HG02759 (cell line): ENCODE data around the gene TNFSF9.
A peak's percentile ranks its signal among the peaks of the same experiment; 100 is the strongest.
"Not testable (repeated sequence)": the region's sequence is repeated elsewhere in the genome, so short reads cannot be mapped to it uniquely, and the experiment has no call there.

Experiments
- ATAC-seq: cut with Tn5 transposase; IDR thresholded peaks from one replicate; pipeline ENCODE4 v1.9.1; 2021; ENCODE audit warnings: mild to moderate bottlenecking, moderate library complexity; ENCODE audit not compliant: unreplicated experiment

TNFSF9 gene

GRCh38 chr19:6571167-6571566 is 40.3 kb downstream of the TNFSF9 start:
- no peak for ATAC-seq

GRCh38 chr19:6572217-6572616 is 41.4 kb downstream of the TNFSF9 start:
- no peak for ATAC-seq

- ATAC-seq: no peak
These were observed 42.5 kb downstream of the TNFSF9 start for GRCh38 chr19:6573350-6573749.

- ATAC-seq: no peak
These were observed 46.1 kb downstream of the TNFSF9 start for GRCh38 chr19:6576869-6577475.

- peak; percentile 72 for ATAC-seq
These were observed 46.8 kb downstream of the TNFSF9 start for GRCh38 chr19:6577476-6578125.

GRCh38 chr19:6579450-6580178 is 48.8 kb downstream of the TNFSF9 start:
- ATAC-seq: no peak

- no peak for ATAC-seq
These were observed 49.5 kb downstream of the TNFSF9 start for GRCh38 chr19:6580313-6580712.

- ATAC-seq: not testable (repeated sequence)
These were observed 52.0 kb downstream of the TNFSF9 start for GRCh38 chr19:6582515-6583484.
